Effector CD4-positive, alpha-beta T cell (primary cell): ENCODE measurements around the gene JCHAIN.
"Not testable (repeated sequence)": the region's sequence is repeated elsewhere in the genome, so short reads cannot be mapped to it uniquely, and the experiment has no call there.

Experiments used
- DNase-seq: peaks from one replicate; pipeline ENCODE4 v3.0.0-alpha.2; 2020

JCHAIN gene

DNA sequence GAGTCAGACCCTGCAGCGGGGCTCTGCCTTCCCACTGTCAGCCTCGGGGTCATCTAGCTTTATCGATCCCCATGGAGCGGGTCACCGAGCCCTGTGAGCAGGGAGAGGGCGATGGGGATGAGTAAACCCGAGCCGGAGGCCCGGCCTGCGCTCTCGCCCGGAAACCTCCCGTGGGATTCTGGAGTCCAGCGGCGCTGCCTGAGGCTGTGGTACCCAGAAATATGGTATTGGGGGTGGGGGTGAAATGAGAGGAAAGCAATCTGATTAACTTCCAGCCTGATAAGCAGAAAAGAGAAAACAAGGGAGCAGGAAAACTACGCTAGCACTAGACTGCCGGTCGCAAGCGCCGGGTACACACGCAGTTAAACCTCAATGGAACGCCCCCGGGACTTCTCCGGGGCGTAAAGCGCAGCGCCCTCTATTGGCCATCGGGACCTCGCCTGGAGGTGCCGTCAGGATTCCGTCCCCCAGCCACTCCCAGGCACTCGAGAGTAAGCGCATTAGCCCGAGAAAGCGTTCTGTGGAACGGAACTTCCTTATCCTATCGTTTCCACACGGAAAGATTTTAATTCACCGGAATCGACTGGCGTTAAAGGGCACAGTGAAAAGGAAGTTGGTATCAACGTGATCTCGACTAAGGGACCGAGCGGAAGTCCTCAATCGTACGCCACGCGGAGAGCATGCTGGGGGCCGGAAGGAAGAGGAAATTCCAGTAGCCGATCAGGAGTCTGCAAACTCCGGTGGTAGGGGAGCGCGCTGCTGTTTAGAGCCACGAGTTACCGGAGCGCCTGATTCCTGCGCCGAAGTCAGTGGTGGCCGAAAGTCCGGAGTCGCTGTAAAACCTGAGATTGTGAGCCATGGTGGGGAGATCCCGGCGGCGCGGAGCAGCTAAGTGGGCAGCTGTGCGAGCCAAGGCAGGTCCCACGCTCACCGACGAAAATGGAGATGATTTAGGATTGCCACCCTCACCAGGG, 21.8 kb upstream of the JCHAIN start, which contains the start of gene UTP3:
Gene UTP3, plus strand, starts transcription at position 712 of the 974 bp plus-strand sequence. Its CDS starts 146 bp downstream, at position 858.
- DNase-seq, result peak; percentile 88

DNA sequence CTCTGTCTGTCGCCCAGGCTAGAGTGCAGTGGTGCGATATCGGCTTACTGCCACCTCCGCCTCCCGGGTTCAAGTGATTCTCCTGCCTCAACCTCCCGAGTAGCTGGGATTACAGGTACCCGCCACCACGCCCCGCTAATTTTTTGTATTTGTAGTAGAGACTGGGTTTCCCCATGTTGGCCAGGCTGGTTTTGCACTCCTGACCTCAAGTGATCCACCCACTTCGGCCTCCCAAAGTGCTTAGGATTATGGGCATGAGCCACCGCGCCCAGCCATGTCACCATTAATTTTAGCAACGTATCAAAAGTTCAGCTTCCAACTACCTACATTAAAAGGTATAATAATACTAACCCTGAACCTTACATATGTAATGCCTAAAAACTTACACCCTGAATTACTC, 21.1 kb upstream of the JCHAIN start:
- no peak for DNase-seq

DNA sequence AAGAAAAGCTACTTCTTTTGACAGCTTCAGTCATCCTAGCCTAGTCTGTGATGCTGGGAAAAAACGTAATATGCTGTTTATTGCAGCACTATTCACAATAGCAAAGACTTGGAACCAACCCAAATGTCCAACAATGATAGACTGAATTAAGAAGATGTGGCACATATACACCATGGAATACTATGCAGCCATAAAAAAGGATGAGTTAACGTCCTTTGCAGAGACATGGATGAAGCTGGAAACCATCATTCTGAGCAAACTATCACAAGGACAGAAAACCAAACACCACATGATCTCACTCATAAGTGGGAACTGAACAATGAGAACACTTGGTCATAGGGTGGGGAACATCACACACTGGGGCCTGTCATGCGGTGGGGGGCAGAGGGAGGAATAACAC, 15.8 kb upstream of the JCHAIN start:
- DNase-seq, result not testable (repeated sequence)

DNA sequence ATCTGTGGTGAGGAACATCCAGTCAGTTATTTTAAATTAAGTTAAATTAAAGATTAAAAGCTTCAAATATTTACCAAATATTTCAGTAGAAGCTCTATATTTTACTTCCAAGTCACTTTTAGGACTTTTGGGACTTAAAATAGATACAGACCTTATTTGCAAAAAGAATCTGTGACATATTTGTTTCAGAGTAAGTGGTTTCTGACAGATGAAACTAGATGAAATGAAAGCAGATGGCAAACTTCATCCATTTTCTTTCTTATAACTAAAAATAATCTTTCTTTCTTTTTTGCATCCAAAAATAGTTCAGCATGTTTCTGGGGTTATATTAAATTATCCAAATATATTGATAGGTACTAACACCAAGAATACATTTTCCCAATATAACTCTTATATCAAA, 15.4 kb upstream of the JCHAIN start:
- no peak for DNase-seq

DNA sequence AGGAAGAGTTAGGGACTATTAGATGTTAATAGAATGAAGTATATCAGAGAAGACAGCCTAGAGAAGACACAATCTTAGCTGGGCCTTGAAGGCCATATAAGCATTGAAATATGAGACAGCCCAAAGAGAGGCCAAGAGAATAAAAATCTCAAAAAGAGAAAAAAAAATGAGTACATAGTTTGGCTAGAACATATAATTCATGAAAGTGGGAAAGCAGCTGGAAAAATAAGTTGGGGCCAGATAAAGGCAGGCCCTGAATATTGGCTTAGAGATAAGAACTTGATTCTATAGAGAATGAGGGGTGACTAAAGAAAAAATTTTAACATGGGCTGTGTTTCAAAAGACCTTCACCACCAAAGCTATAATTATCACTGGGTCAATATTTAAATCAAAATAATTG, 14.6 kb upstream of the JCHAIN start:
- no peak for DNase-seq

DNA sequence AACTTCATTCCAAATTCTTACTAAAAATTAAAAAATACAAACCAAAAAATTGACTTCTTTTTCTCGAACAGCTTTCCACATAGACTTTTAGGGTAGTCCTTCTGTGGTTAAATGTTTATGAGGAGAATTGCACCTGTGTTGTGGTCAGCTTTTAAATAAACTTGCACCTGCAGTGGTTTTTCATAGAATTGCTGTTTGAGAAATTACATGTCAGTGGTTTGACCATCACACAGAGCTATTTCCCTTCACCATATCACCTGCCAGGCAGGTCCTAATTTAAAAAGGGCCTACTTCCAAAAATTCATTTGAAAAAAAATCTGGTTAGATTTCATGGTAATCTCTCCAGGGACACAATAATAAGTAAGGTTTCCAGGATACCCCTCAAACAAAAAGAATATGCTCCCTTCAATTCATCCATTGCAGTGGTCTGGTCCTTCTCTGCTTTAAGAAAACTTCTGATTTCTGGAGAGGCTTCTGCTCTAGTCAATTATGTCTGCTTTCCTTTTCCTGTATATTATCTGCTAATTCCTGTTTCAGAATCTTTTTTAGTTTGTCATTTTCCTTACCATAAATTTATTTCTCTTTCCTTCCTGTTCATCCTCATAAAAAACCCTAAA, 12.2 kb upstream of the JCHAIN start:
- no peak for DNase-seq

DNA sequence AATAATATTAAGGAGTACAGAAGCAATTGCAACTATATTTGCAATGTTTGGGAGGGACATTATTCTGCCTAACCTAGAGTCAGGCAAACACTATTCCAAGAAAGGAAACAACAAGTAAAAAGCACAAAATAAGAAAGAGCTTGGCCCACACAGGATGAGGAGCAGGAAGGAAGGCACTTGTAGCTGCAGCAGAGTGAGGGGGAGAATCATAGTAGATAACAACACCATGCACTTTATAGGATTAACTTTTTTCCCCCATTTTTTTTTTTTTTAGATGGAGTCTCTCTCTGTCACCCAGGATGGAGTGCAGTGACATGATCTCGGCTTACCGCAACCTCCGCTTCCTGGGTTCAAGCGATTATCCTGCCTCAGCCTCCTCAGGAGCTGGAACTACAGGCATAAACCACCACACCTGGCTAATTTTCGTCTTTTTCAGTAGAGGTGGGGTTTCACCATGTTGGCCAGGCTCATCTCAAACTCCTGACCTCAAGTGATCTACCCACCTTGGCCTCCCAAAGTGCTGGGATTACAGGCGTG, 10.3 kb upstream of the JCHAIN start:
- no peak for DNase-seq

DNA sequence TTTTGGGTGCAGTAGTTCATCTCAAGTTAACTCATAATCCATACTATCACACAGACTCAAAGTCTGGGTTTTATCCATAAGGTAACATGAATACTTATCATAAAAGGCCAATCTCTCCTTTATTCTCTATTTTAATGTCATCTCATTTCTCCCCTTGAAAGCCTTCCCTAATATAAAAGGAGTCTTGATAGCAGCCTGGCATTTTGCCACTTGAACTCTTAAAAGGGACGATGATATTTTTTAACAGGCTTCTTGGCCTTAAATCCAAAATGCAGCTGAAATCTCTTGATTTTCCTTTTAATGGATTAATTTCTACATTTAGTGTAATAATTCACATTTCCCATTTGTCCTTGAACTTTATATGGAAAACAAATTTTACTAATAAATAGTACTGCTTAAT, 8.4 kb upstream of the JCHAIN start:
- DNase-seq, result no peak

DNA sequence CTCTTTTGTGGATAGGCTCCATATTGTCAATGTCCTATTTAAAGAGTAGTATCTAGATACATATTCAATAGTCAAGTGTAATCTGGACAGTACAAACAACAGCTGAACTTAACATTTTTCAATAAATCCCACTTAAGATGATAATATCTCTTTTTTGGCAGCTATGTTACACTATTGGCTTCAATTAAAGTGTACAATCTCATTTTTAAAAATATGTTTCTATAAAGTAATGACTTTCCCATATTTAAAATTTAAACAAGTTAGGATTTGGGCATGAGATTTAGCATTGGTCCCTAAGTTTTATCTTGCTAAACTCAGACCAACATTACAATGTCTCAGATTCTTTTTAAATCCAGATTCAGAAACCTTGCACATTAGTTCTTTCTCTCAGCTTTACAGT, 7.9 kb upstream of the JCHAIN start:
- DNase-seq, result no peak

DNA sequence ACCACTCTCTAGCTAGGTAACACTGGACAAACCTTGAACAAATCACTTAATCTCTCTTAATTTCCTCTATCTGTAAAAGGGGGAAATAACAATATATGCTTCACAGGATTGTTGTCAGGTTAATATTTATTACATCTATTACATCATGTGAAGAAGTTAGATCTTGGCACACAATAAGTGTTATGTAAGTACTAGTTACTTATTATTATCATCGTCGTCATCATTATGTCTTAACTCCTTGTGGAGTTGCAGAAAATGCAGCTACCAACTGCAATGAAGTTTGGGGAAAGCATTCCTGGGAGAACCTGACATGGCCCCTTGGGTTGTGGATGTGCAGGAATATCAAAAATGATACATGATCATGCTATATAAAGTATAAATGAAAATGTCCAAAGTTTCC, 4.8 kb upstream of the JCHAIN start:
- no peak for DNase-seq

DNA sequence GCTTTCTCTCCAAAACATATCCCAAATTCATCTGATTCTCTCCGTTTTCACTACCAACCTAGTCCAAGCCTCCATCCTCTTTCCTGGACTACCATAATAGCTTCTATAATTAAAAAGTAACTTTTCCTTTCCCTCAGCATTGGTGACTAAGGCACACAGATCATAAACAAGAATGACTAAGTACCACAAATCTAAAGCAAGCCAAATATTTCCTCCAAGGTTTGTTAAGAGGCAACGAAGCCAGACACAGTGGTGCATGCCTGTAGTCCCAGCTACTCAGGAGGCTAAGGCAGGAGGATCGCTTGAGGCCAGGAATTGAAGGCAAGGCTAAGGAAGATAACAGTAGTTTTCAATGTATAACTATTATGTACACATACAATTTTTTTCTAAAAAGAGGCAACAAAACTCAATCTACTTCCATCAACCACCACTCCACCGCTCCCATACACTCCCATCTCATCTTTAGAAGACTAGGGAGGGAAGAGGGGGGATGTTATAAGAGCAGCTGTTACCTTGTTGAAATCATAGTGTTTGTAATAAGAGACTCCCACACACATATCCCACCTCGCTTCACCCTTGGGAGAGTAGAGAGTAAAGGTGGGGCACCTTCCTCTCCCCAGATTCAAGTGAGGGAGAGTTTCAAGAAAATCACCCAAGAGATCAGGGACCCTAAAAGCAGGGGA, 4.2 kb upstream of the JCHAIN start:
- DNase-seq, result no peak

DNA sequence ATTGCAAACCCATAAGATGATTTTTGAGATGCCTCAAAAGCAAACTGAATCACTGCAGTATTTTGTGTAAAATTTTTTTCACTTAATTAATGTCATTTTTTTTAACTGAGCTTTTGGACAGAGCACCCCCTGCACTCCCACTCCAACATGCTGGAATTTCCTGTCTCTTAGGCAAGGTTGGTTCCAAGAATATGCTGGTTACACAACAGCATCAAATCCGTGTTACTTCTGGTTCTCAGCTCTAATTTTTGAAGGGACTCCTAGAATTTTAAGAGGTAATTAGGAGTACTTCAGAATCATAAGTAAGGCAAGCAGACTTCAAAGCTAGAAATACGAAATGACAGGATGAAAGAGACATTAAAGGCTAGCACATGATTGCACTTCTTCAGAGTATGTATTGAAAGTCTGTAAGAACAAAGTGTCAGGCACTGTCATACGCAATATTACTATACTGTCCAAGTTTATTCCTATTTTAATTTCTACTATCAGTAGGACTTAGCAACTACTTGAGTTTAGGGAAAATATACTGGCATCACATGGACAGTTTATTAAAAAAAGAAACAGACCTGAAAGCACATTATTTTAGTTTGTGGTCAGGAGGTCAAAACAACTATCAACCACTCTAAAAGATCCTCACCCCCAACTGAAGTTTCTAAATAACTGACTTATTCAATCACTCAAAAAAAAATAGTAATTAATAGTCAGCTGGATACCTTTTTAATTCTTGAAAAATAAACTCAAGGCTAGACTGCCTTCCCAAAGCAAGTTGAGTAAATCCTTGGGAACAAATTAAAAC, 1.6 kb upstream of the JCHAIN start:
- DNase-seq, result no peak

DNA sequence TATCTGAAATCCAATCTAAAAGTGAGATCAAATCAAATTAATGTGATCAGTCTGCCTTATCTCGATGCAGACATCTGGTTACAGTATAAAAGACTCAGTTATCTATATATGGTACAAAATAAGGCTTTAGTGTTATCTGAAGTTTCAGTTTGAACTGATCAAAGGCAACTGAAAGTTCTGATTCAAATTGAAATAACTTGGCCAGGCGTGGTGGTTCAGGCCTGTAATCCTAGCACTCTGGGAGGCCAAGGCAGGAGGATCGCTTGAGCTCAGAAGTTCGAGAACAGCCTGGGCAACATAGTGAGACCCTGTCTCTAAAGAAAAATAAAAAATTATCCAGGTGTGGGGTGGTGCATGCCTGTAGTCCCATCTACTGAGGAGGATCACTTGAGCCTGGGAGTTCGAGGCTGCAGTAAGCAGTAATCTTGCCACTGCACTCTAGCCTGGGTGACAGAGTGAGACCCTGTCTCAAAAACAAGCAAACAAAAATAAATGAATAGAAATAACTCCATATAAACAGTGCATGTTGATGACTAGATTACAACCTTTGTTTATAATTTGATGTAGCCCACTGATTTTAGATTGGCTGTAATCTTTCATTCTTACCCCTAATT, 4.9 kb downstream of the JCHAIN start:
- DNase-seq, result not testable (repeated sequence)

DNA sequence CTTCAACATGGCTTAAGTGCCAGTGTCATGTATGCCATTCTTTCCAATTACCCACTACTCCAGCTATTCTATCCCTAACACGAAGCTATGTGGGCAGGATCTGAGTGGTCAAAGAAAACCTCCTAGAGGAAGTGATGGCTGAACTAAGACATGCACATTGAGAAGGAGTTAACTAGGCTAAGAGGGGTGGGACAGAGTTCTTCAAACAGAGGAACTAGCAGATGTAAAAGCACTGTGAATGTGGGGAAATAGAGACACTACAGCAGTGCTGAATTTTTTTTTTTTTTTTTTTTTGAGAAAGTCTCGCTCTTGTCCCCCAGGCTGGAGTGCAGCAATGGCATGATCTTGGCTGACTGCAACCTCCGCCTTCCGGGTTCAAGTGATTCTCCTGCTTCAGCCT, 6.2 kb downstream of the JCHAIN start:
- DNase-seq, result no peak

DNA sequence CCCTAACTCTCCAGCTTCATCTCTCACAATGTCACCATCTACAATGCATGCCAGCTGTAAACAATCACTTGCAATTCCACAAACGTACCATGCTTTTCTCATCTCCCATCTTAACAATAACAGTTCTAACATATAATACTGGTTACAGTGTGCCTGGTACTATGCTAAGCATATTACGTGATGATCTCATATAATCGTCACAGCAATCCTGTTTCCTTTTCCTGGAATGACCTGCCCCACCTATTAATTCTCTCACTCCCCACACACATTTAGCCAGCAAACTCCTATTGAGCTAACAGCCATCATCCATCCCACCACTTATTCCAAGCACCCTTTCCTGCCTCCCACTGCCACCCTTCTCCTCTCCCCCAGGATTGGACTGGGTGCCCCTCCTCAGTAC, 7.9 kb downstream of the JCHAIN start:
- DNase-seq, result no peak

DNA sequence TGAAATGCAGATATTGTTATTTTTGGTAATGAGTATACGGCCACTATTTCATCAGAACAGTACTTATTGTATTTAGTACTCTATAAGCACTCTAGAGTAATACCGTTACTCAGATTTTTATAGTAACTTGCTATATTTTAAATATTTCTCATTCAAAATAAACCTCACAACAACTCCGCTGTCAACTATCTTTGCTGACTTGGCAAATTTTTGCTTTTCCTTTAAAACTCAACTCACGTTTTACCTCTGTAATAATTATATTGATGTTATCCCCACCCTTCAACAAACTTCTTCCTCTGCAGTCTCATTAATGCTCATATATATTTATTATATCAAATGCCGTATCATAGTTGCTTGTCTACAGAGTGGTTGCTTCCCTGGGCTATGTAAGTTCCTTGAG, 9.0 kb downstream of the JCHAIN start:
- no peak for DNase-seq

DNA sequence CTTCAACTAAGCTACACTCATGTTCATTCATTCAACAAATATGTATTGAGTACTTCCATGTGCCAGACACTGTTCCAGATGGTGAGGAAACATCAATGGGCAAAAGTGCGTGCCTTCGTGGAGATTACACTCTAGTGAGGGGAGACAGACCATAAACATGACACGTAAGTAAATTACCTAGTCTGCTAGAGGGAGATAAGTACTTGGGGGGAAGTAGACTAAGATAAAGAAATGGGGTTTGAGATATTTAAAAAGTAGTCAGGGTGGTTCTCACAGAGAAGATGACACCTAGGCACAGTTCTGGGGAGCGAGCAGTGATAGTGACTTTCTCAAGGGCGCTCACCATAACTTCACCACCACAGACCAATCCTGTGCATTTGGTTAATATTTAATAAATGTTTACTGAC, 11.7 kb downstream of the JCHAIN start:
- DNase-seq, result no peak

DNA sequence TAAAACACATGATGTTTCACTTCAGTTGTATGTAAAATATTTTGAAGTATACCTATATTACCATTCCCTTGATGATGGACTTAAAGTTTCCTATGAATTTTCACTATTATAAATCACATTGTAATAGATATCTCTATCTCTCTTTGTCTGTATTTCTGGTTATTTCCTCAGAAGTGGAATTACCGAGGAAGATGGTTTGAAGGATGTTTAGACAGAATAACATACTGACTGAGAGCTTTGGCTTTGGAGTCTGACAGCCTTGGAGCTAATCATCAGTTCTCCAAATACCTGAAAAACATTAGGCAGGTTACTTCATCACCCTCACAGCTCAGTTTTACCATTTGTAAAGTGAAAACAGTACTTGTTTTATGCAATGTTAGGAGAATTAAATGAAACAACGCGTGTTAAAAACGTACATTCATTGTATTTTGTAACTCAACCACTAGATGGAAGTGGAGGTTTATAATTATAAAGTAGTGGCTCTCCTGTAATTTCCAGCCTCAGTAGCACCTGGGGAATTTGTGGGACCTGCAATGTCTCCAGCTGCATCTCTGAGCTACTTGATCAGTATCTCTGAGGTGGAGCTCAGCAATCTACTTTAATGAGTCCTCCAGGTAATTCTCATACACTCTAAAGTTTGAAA, 14.3 kb downstream of the JCHAIN start:
- DNase-seq, result no peak

DNA sequence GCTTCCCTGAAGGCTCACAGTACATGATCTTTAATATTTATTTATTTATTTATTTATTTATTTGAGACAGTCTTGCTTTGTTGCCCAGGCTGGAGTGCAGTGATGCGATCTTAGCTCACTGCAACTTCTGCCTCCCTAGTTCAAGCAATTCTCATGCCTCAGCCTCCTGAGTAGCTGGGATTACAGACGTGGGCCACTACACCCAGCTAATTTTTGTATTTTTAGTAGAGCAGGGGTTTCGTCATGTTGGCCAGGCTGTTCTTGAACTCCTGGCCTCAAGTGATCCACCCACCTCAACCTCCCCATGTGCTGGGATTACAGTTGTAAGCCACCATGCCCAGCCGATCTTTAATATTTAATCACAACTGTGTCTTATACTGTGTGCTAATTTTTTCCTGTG, 15.6 kb downstream of the JCHAIN start:
- DNase-seq, result not testable (repeated sequence)

DNA sequence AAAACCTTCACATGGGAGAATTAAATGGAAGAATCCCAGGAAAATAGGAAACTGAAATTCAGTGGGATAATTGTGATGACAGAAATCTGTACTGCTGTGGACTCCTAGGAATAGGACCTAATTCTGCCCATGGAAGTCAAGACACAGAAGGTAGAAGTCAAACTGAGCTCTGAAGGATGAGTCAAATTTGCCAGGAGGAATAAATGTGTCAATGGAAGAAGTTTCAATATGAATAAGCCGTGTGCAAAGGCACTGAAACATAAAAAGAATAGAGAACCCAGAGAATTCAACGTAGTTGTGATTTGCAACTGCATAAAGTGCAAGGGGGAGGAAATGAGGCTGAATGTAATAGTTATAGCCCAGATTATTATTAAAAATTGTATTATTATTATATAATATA, 26.1 kb downstream of the JCHAIN start:
- DNase-seq, result no peak

DNA sequence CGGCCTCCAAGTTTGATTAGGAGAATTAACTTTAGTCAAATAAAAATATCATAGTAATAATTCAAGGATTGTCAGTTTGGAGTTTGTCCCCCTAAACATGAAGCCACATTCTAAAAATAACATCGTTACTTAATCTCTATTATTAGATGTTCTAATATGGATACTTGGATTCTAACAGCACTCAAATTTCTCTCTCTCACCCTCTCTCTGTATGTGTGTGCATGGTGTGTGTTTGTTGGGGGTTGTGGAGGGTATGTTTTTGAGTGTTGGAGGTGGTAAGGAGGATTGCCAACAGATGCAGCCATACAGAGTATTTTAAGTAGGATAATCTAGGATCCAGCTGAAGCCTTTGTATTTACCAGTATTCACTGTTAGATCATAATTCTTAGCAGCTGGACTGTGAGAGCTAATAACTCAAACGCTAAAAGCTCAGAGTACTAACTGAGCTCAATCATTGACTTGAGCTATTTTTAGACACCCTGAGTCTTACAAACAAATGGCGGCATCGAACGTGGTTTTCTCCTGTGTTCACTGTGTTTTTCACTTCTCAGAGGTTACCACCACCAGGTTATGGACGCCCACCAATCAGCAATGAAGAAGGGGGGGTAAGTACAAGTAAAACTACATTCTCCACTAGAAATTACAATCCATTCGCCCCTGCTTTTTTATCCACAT, 28.9 kb downstream of the JCHAIN start:
- no peak for DNase-seq
